GM21423 (cell line): ENCODE measurements around the gene FBXL7.

Experiments used
- ATAC-seq: cut with Tn5 transposase; IDR thresholded peaks from one replicate; pipeline ENCODE4 v1.9.1; 2021; ENCODE audit warnings: mild to moderate bottlenecking, moderate library complexity; ENCODE audit not compliant: unreplicated experiment

The FBXL7 gene

GRCh38 chr5:15929611-15930263 lies 429.8 kb downstream of the FBXL7 start:
- no peak for ATAC-seq

- ATAC-seq: no peak
Measured at GRCh38 chr5:15932066-15932465, 432.1 kb downstream of the FBXL7 start.

- no peak for ATAC-seq
Measured at GRCh38 chr5:15933259-15934207, 433.6 kb downstream of the FBXL7 start.

GRCh38 chr5:15936505-15937245 lies 436.7 kb downstream of the FBXL7 start:
- ATAC-seq: no peak

GRCh38 chr5:15937708-15938107 lies 437.7 kb downstream of the FBXL7 start:
- no peak for ATAC-seq

- ATAC-seq: no peak
Measured at GRCh38 chr5:15938186-15938585, 438.2 kb downstream of the FBXL7 start.

- no peak for ATAC-seq
Measured at GRCh38 chr5:15938961-15939360, 439.0 kb downstream of the FBXL7 start.

- ATAC-seq: no peak
Measured at GRCh38 chr5:15940905-15941304, 440.9 kb downstream of the FBXL7 start.

GRCh38 chr5:15943487-15943886 lies 443.5 kb downstream of the FBXL7 start:
- no peak for ATAC-seq

GRCh38 chr5:15946026-15946425 lies 446.0 kb downstream of the FBXL7 start:
- no peak for ATAC-seq

- no peak for ATAC-seq
Measured at GRCh38 chr5:15948190-15948589, 448.2 kb downstream of the FBXL7 start.

- no peak for ATAC-seq
Measured at GRCh38 chr5:15951126-15951525, 451.1 kb downstream of the FBXL7 start.

- no peak for ATAC-seq
Measured at GRCh38 chr5:15951550-15951949, 451.6 kb downstream of the FBXL7 start.

GRCh38 chr5:15956622-15957021 lies 456.6 kb downstream of the FBXL7 start:
- ATAC-seq: no peak

GRCh38 chr5:15957124-15957523 lies 457.1 kb downstream of the FBXL7 start:
- ATAC-seq: no peak

- no peak for ATAC-seq
Measured at GRCh38 chr5:15959370-15960164, 459.6 kb downstream of the FBXL7 start.

- no peak for ATAC-seq
Measured at GRCh38 chr5:15966066-15966640, 466.2 kb downstream of the FBXL7 start.

GRCh38 chr5:15966651-15967050 lies 466.7 kb downstream of the FBXL7 start:
- ATAC-seq: no peak

GRCh38 chr5:15968993-15969392 lies 469.0 kb downstream of the FBXL7 start:
- no peak for ATAC-seq

GRCh38 chr5:15977851-15978250 lies 477.9 kb downstream of the FBXL7 start:
- ATAC-seq: no peak
